ENCODE measurements around the gene SUMO4.

The SUMO4 gene

GRCh38 chr6:149400050-149400449, at the start of gene SUMO4:
SUMO4 (plus strand) TSS chr6:149400262; CDS start chr6:149400392, 130 bp downstream.
- DNase-seq = no peak

GRCh38 chr6:149354009-149354408, 46.1 kb upstream of the SUMO4 start:
- DNase-seq = no peak

- no peak for DNase-seq
Observed at GRCh38 chr6:149356081-149356750, 43.8 kb upstream of the SUMO4 start.

GRCh38 chr6:149357726-149358538, 42.1 kb upstream of the SUMO4 start:
- no peak for DNase-seq

- DNase-seq = no peak
Observed at GRCh38 chr6:149359440-149359839, 40.6 kb upstream of the SUMO4 start.

- no peak for DNase-seq
Observed at GRCh38 chr6:149360536-149360935, 39.5 kb upstream of the SUMO4 start.

- no peak for DNase-seq
Observed at GRCh38 chr6:149362289-149362688, 37.8 kb upstream of the SUMO4 start.

- DNase-seq = no peak
Observed at GRCh38 chr6:149363154-149363553, 36.9 kb upstream of the SUMO4 start.

- no peak for DNase-seq
Observed at GRCh38 chr6:149364557-149364956, 35.5 kb upstream of the SUMO4 start.

GRCh38 chr6:149365197-149365596, 34.9 kb upstream of the SUMO4 start:
- no peak for DNase-seq

- DNase-seq = no peak
Observed at GRCh38 chr6:149366267-149366921, 33.7 kb upstream of the SUMO4 start.

GRCh38 chr6:149368065-149368464, 32.0 kb upstream of the SUMO4 start:
- DNase-seq = no peak

GRCh38 chr6:149371154-149371553, 28.9 kb upstream of the SUMO4 start:
- DNase-seq = no peak

- no peak for DNase-seq
Observed at GRCh38 chr6:149372062-149372461, 28.0 kb upstream of the SUMO4 start.

GRCh38 chr6:149373511-149373910, 26.6 kb upstream of the SUMO4 start:
- DNase-seq = no peak

GRCh38 chr6:149379977-149380376, 20.1 kb upstream of the SUMO4 start:
- DNase-seq = no peak

GRCh38 chr6:149380523-149380922, 19.5 kb upstream of the SUMO4 start:
- no peak for DNase-seq

- DNase-seq = no peak
Observed at GRCh38 chr6:149383371-149383770, 16.7 kb upstream of the SUMO4 start.

- no peak for DNase-seq
Observed at GRCh38 chr6:149384464-149384863, 15.6 kb upstream of the SUMO4 start.

GRCh38 chr6:149385998-149386646, 13.9 kb upstream of the SUMO4 start:
- DNase-seq = no peak

GRCh38 chr6:149387779-149388512, 12.1 kb upstream of the SUMO4 start:
- no peak for DNase-seq

All from hypothalamus (tissue), 51 donors.